Stimulated activated CD4-positive, alpha-beta T cell treated with anti-CD3 and anti-CD28 coated beads, Interleukin-15, amount 100 ng/mL, for 48 hours (primary cell): ENCODE data around the gene HUNK.
"Not testable (repeated sequence)": the region's sequence is repeated elsewhere in the genome, so short reads cannot be mapped to it uniquely, and the experiment has no call there.

Experiments used
- DNase-seq, 2 donors: peaks; one replicate each; pipeline ENCODE4 v3.0.0-alpha.2; 2020; ENCODE audit warnings: low read depth in 2 of 2

Gene HUNK

DNA sequence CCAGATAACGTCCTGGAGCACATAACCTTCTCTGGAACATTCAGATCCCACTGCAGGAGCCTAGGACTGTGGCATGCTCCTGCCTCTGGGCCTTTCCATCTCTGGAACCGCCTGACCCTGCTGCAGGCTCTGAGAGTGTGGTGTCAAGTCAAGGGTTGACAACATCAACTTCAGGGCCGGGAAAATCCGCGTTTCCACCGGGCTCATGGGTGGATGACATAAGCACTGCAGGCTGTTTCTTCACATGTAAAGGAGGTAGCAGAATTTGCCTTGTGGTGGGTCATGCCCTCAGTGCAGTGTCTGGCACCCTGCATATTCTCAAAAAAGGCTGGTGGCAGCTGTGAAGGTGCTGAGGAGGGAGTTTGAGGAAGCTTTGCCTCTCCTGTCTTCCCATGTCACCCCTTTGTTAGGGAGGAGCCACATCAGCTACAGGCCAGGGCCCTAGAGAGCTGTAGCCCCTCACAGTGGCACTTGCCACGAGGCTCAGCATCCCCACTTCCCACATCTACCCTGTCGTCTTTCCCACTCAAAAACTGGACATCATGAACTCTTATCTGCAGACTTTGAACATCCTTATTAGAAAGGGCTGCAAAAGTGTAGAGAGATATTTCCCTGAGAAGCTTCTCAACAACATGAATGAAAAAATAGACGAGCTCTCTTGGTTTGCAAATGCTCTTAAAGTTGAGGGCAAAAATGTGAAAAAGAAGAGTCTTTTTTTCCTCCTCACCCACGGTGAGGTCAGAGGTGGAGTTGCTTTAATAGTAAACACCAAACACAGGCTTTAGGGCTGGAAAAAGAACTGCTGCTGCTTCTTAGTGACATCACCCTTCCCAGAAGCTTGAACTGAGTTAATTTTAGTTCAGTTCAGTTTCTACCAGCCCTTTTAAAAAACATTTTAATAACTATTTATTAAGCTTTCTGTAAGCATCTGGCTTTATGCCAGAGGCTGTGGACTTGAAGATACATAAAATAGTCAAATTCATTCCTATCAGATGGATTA, 121.3 kb downstream of the HUNK start:
- DNase-seq: no peak

GRCh38 chr21:31997191-31997590, 124.4 kb downstream of the HUNK start:
- DNase-seq: no peak

GRCh38 chr21:31999810-32000468, 127.1 kb downstream of the HUNK start:
- no peak for DNase-seq

DNA sequence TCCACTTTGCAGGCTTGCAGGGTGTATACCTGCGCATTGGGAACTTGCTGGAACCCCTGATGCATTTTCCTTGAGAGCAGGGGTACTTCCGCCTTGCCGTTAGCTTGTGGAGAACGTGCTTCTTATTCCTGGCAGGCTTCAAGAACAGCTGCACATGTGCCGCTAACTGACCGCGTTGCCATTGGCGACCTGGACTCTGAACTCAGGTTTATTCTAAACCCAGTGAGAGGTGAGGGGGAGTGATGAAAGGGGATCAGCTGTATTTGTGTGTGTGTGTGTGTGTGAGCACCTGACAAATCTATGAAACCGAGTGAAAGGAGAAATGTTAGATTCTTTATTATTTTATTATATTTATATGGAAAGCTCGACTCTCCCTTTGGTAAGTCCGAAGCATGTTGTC, 128.6 kb downstream of the HUNK start:
- DNase-seq: no peak

DNA sequence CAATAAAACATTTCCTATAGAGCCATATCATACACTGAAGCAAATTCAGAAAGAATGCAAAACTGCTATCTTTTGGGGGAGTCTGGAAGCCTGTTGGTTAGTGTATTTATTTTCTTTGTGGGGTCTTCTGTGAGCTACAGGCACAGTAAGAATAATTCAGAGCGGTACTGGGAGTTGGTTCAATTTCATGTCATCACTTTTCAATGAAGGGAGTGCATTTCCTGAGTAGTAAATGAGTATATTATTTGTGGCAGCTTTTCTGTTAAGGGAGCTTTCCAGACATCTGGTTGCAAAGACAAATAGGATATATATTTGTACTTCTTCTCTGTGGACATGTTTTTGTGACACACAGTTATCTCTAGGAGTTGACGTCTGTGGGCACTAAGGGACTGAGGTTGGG, 130.6 kb downstream of the HUNK start:
- no peak for DNase-seq

DNA sequence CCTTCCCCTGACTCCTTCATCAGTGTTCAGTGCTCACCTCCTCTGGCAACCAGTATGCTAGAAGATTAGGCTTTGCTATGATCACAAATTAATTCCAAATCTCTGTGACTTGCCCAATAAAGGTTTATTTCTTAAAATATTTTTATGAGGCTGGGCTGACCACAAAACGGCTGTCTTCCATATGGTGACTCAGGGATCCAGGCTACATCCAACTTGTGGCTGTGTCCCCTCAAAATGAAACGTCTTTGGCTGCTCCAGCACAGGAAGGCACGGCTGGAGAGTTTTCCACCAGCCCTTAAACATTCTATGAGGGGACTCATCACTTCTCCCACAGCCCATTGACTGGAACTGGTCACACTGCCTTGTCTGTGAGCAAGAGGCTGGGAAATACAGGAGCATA, 131.5 kb downstream of the HUNK start:
- no peak for DNase-seq

DNA sequence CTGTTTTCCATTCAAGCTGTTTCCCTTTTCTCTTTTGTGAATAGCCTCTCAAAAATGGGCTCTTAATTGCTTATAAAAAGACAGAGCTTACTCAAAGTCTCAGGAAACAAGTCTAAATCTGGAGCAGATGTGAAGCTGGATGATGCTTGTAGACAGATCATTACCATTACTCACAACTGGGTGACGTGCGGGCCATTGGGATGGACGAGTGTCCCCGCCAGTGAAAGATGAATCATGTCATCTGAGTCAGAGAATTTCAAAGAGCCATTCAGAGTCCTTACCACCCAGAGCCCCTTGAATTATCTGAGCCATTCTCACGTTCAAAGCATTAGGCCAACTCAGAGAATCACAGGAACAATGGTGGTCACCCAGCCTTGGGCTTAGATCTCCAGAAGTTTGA, 134.6 kb downstream of the HUNK start:
- no peak for DNase-seq

- DNase-seq: no peak
These were observed 135.9 kb downstream of the HUNK start for GRCh38 chr21:32008714-32009113.

- no peak for DNase-seq
These were observed 136.4 kb downstream of the HUNK start for GRCh38 chr21:32009263-32009662.

GRCh38 chr21:32015461-32016139, 142.8 kb downstream of the HUNK start:
- no peak for DNase-seq

DNA sequence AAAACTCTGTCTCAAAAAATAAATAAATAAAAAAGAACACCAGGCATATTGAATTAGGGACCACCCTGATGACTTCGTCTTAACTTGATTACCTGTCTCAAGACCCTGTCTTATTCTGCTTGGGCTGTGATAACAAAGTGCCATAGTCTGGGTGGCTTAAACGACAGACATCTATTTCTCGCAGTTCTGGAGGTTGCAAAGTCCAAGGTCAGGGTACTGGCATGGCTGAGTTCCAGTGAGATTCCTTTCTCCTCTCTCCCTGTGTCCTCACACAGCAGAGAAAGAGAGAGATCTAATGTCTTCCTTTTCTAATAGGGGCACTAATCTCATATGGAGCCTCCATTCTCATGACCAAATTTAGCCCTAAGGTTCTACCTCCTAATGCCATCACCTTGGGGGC, 145.6 kb downstream of the HUNK start:
- no peak for DNase-seq

- no peak for DNase-seq
These were observed 147.7 kb downstream of the HUNK start for GRCh38 chr21:32020564-32020963.

DNA sequence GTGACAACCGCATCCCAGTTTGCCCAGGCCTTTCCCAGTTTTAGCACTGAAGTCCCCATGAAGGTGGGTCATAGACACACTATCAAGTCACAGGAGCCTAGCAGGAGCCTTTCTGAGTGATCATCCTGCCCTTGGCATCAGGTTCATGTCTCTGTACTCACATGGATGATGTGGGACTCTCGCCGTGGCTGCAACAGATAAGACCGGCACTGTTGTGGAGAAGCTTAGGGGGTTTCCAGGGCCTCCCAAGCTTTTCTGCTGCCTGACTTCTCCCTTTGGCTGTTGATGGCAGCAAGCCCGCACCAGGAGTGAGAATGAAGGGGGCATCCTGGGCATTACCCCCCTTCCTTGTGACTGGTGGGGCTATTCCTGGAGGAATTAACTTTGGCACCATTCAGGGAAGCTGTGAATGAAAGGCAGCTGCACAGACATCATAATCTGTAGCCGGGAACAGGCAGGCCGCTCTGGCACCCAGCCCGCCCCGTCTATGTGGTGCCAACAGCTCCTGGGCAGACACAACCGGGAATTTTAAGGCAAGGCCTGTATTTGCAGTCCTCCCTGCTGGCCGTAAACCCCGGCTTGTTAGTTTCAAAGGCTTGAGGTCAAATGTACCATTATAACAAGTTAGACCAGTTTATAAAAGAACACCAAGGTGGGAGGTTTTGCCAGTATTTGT, 148.6 kb downstream of the HUNK start:
- DNase-seq: no peak

- DNase-seq: no peak
These were observed 149.3 kb downstream of the HUNK start for GRCh38 chr21:32022146-32022545.

DNA sequence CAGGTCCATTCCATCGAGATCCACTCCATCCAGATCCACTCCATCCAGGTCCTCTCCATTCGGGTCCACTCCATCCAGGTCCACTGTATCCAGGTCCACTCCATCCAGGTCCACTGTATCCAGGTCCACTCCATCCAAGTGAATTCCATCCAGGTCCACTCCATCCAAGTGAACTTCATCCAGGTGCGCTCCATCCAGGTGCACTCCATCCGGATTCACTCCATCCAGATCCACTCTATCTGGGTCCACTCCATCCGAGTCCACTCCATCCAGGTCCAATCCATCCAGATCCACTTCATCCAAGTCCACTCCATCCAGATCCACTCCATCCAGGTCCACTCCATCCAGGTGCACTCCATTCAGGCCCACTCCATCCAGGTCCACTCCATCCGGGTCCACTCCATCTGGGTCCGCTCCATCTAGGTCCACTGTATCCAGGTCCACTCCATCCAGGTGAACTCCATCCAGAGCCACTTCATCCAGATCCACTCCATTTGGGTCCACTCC, 157.4 kb downstream of the HUNK start:
- no peak for DNase-seq

DNA sequence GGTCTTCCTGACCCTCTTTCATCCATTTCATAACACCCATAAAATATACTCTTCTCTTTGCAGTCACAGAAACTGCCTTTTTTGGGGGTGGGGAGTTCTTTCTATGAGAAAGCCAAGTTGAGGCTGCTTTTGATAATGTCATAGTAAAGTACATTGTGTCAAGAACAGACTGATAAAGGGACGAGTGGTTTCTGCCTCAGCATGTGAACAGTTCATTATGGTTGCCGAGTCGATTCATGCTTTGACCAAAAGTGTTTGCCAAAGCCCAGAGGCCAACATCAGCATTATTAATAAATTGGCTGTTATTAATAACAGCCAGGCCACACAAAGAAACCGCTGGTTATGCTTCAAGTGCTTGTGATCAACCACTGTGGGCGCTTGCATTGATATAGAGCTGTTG, 162.0 kb downstream of the HUNK start:
- DNase-seq: no peak

- no peak for DNase-seq
These were observed 162.8 kb downstream of the HUNK start for GRCh38 chr21:32035617-32036016.

DNA sequence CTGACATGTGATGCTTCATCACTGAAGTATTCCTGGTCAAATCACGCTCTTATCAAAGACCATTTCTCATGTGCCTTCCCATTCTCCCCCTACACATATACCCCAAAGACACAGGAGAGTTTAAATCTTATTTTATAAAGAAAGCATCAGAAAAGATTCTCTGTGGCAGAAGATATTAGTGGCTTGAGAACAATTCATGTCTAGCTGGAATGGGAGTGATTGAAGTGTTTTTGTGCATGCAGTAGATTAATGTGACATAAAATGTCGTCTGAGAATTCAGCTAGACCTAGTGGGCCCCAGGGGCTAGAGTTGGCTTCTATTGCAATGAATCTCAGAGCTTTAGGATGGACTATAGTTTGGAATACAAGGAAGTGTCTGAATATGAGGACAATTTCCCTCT, 163.9 kb downstream of the HUNK start:
- no peak for DNase-seq

DNA sequence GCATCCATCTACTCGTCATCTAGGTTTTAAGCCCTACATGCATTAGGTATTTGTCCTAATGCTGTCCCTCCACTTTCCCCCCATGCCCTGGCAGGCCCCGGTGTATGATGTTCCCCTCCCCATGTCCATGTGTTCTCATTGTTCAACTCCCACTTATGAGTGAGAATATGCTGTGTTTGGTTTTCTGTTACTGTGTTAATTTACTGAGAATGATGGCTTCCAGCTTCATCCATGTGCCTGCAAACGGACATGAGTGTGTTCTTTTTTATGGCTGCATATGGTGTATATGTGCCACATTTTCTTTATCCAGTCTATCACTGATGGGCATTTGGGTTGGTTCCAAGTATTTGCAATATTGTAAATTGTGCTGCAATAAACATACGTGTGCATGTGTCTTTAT, 165.9 kb downstream of the HUNK start:
- DNase-seq: not testable (repeated sequence)

DNA sequence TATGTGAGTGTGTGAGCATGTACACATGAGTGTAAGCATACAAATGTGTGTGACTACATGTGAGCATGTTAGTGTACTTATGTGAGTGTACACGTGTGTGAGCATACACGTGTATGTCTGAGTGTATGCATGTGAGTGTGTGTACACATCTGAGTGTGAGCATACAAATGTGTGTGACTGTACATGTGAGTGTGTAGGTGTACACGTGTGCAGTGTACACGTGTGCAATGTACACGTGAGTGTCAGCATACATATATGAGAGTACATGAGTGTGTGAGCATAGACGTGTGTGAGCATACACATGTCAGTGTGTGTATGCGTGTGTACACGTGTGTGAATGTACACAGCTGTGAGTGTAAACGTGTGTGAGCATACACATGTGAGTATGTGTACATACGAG, 170.6 kb downstream of the HUNK start:
- no peak for DNase-seq
